GM12878 (cell line): ENCODE data around the gene IKZF1. TPM values are rescaled to one million over a fixed set of nuclear protein-coding genes. Genes with fewer than 3 reads are reported as not detected.

ENCODE experiments used
- ATAC-seq: fragments of 200-7000 bp; cut with Tn5 transposase; 3 replicates; pipeline ENCODE4 v1.9.1; 2020; ENCODE audit warnings: mild to moderate bottlenecking, moderate library complexity
- BruUV-seq: library from RNA; stranded (reverse); fragments of 400-500 nt; replicated peaks from 2 replicates; lab custom pipeline; 2021; lab: Mats Ljungman, UMichigan
- CTCF ChIA-PET: fragments of 300-600 bp; sonication (Branson Sonifier 250); formaldehyde crosslinking; extraction: SDS; loops from one replicate; lab custom pipeline; 2021; ENCODE audit warnings: inconsistent platforms; lab: Yijun Ruan, JAX
- POLR2A ChIA-PET: fragments of 350-600 bp; formaldehyde crosslinking; extraction: SDS; loops from one replicate; lab custom pipeline; 2021; ENCODE audit warnings: inconsistent platforms; lab: Charles Lee
- RAD21 ChIA-PET: fragments of 300-600 bp; sonication (Branson Sonifier 250); formaldehyde crosslinking; loops from one replicate; lab custom pipeline; 2023; ENCODE audit warnings: antibody characterized with exemption; ENCODE audit not compliant: unreplicated experiment; lab: Charles Lee
- SMC1A ChIA-PET: fragments of 300-600 bp; sonication (Branson Sonifier 250); formaldehyde crosslinking; loops from one replicate; lab custom pipeline; 2023; ENCODE audit not compliant: unreplicated experiment, uncharacterized antibody; lab: Charles Lee
- DNase-seq: peaks from one replicate; pipeline ENCODE4 v3.0.0-alpha.2; 2011; ENCODE audit warnings: low read depth, low spot score
- FAIRE-seq: peaks from 3 replicates; lab custom pipeline; 2011; peaks lifted over from hg19 to GRCh38; lab: Jason Lieb, UNC
- H2AFZ ChIP-seq: 2 replicates; pipeline ENCODE4 v1.6.0; 2011; ENCODE audit warnings: low read depth, low read length, control low read depth; ENCODE audit not compliant: control insufficient read depth
- H3K27ac ChIP-seq: 2 replicates; pipeline ENCODE4 v1.5.1; 2011; ENCODE audit warnings: control low read depth; ENCODE audit not compliant: control insufficient read depth, insufficient read depth
- H3K27me3 ChIP-seq, 2 experiments: replicated peaks in 1 of 2; 2 replicates each; pipeline versions ENCODE4 v1.6.0 to v1.6.1; 2011; ENCODE audit warnings: low read length in 1 of 2; ENCODE audit not compliant: control insufficient read depth in 2 of 2, insufficient read depth in 2 of 2
- H3K36me3 ChIP-seq, 2 experiments: 2 replicates each; pipeline ENCODE4 v1.5.1; 2011; ENCODE audit warnings: low read length in 1 of 2; ENCODE audit not compliant: control insufficient read depth in 2 of 2, insufficient read depth in 2 of 2
- H3K4me1 ChIP-seq: 2 replicates; pipeline ENCODE4 v1.6.1; 2011; ENCODE audit warnings: mild to moderate bottlenecking, low read length, moderate library complexity, mixed read lengths; ENCODE audit not compliant: control insufficient read depth, insufficient read depth
- H3K4me2 ChIP-seq: 2 replicates; pipeline ENCODE4 v1.6.0; 2011; ENCODE audit warnings: control low read depth; ENCODE audit not compliant: control insufficient read depth, insufficient read depth
- H3K4me3 ChIP-seq: fragments of 200-600 bp; sonication (generic); 2 replicates; pipeline ENCODE4 v1.5.1; 2016
- H3K79me2 ChIP-seq: 2 replicates; pipeline ENCODE4 v1.6.0; 2011; ENCODE audit warnings: low read length; ENCODE audit not compliant: control insufficient read depth, insufficient read depth
- H3K9ac ChIP-seq: 2 replicates; pipeline ENCODE4 v1.8.0; 2011; ENCODE audit warnings: low read length, control low read depth, mixed read lengths; ENCODE audit not compliant: control insufficient read depth, insufficient read depth
- H3K9me3 ChIP-seq: replicated peaks from 3 replicates; pipeline ENCODE4 v1.5.1; 2011; ENCODE audit warnings: mild to moderate bottlenecking, low read length; ENCODE audit not compliant: control insufficient read depth, insufficient read depth
- H4K20me1 ChIP-seq: 2 replicates; pipeline ENCODE4 v1.6.0; 2011; ENCODE audit not compliant: control insufficient read depth, insufficient read depth
- ATF2 ChIP-seq: IDR thresholded peaks from 2 replicates; pipeline ENCODE4 v1.6.1; 2012; ENCODE audit warnings: low read length, inconsistent platforms
- ATF7 ChIP-seq: fragments of 450-650 bp; IDR thresholded peaks from 2 replicates; pipeline ENCODE4 v1.6.1; 2016; ENCODE audit warnings: low read depth, mild to moderate bottlenecking
- DPF2 ChIP-seq: fragments of 450-650 bp; IDR thresholded peaks from 2 replicates; pipeline ENCODE4 v1.6.1; 2017; ENCODE audit warnings: mild to moderate bottlenecking
- ETV6 ChIP-seq, 2 experiments: fragments of 450-650 bp in 1 of 2; IDR thresholded peaks in 1 of 2; conservative IDR thresholded peaks in 1 of 2; 2 replicates each; pipeline ENCODE4 v1.6.1; 2014; ENCODE audit warnings: antibody characterized with exemption in 1 of 2, borderline replicate concordance in 1 of 2, low read depth in 1 of 2, mild to moderate bottlenecking in 1 of 2, moderate library complexity in 1 of 2
- JUNB ChIP-seq: IDR thresholded peaks from 2 replicates; pipeline ENCODE4 v1.6.1; 2016; ENCODE audit warnings: antibody characterized with exemption, mild to moderate bottlenecking
- KDM1A ChIP-seq: fragments of 200-600 bp; sonication (generic); IDR thresholded peaks from 2 replicates; pipeline ENCODE4 v1.6.1; 2016; ENCODE audit warnings: borderline replicate concordance
- KLF5 ChIP-seq: fragments of 450-650 bp; IDR thresholded peaks from 2 replicates; pipeline ENCODE4 v1.6.1; 2014; ENCODE audit warnings: mild to moderate bottlenecking; ENCODE audit not compliant: partially characterized antibody
- MXI1 ChIP-seq: fragments of 150-350 bp; IDR thresholded peaks from 2 replicates; pipeline ENCODE4 v1.6.1; 2011; ENCODE audit warnings: low read depth, mild to moderate bottlenecking, inconsistent platforms, low read length, improper control_type of control experiment
- NFIC ChIP-seq: IDR thresholded peaks from 2 replicates; pipeline ENCODE4 v1.6.1; 2012; ENCODE audit warnings: low read depth, mild to moderate bottlenecking, inconsistent platforms, low read length, moderate library complexity
- NFXL1 ChIP-seq: fragments of 450-650 bp; IDR thresholded peaks from 2 replicates; pipeline ENCODE4 v1.6.1; 2017; ENCODE audit warnings: antibody characterized with exemption, mild to moderate bottlenecking, borderline replicate concordance
- NR2F1 ChIP-seq: fragments of 450-650 bp; conservative IDR thresholded peaks from 2 replicates; pipeline ENCODE4 v1.6.1; 2017; ENCODE audit warnings: mild to moderate bottlenecking
- POLR2A ChIP-seq: IDR thresholded peaks from 2 replicates; pipeline ENCODE4 v1.6.1; 2011; ENCODE audit warnings: low read depth, mild to moderate bottlenecking, low read length
- PRDM15 ChIP-seq: fragments of 450-650 bp; formaldehyde crosslinking; IDR thresholded peaks from 2 replicates; pipeline ENCODE4 v1.4.0; 2020; ENCODE audit warnings: mild to moderate bottlenecking, moderate library complexity
- RBBP5 ChIP-seq: fragments of 200-600 bp; sonication (generic); conservative IDR thresholded peaks from 2 replicates; pipeline ENCODE4 v1.6.1; 2016
- SMARCA5 ChIP-seq: fragments of 450-650 bp; IDR thresholded peaks from 2 replicates; pipeline ENCODE4 v1.6.1; 2017; ENCODE audit warnings: mild to moderate bottlenecking
- SREBF2 ChIP-seq: IDR thresholded peaks from 2 replicates; pipeline ENCODE4 v1.6.1; 2012; ENCODE audit warnings: mild to moderate bottlenecking, low read length
- SUZ12 ChIP-seq: fragments of 200-600 bp; sonication (generic); IDR thresholded peaks from one replicate; pipeline ENCODE4 v1.6.1; 2018; ENCODE audit warnings: antibody characterized with exemption, mild to moderate bottlenecking; ENCODE audit not compliant: unreplicated experiment
- WGBS: methylation state at CpG from one replicate; pipeline ENCODE4 v1.1.6; 2016; ENCODE audit warnings: low lambda C conversion rate; ENCODE audit not compliant: insufficient replicate concordance, insufficient coverage; ENCODE audit errors: missing lambda C conversion rate; 5-methylcytosine and 5-hydroxymethylcytosine counted together
- in situ Hi-C: fragments of 300-500 bp; cut with MboI; formaldehyde crosslinking; loops from 9 replicates; pipeline ENCODE4 v1.14.3; 2018; ENCODE audit warnings: mixed read lengths
- intact Hi-C: fragments of 100-400 bp; cut with micrococcal nuclease; formaldehyde crosslinking; loops from one replicate; pipeline ENCODE4 v1.14.2; 2022; ENCODE audit not compliant: unreplicated experiment
- polyA plus RNA-seq, 11 experiments: library from polyadenylated mRNA; depleted of rRNA in 4 of 11; unstranded in 6 of 11; stranded (reverse) in 5 of 11; fragments of >200 nt; fragmentation: Nextera tagmentation in 4 of 11; fragmentation: Illumina TruSeq in 1 of 11; extraction: Ambion mirVana in 4 of 11; extraction: Trizol in 1 of 11; gene quantifications; 1 replicate in 1 of 11; 2 replicates in 10 of 11; pipeline versions ENCODE4 v1.2.1 to v1.2.3, GENCODE V29; 2011 to 2016; ENCODE audit warnings: inconsistent platforms in 2 of 11, missing spikeins in 2 of 11, low read depth in 1 of 11
- total RNA-seq, 4 experiments: library from RNA; depleted of rRNA in 3 of 4; stranded (reverse); fragments of >200 nt in 3 of 4; fragmentation: Illumina TruSeq in 1 of 4; extraction: Trizol in 1 of 4; gene quantifications; 2 replicates each; pipeline versions ENCODE4 v1.2.1 to v1.2.3, GENCODE V29; 2013 to 2021

Gene IKZF1
- total and polyA plus RNA-seq, 10 of the 15 experiments (the other 5 are each of a cell fraction or from before 2014, with no cell fraction given) = 27.2 to 125 (median 71.6) TPM

GRCh38 chr7:50349963-50350944 lies 45.7 kb downstream of the IKZF1 start:
- Histone ChIP-seq H3K9ac (peak overlapping the region; percentile 22), H4K20me1 (no peaks in the 10 kb centered on the region), H3K4me1 (peaks cover 31% of the 10 kb centered on the region), H3K4me3 (no peak overlapping the region), H2AFZ (peak overlapping the region; percentile 5; the same call in 1 of the 2 replicates), H3K36me3 (peaks cover 0 to 30% of the 10 kb centered on the region in 2 experiments), H3K27me3 (no peaks in the 10 kb centered on the region), H3K4me2 (peak overlapping the region; percentile 75), H3K27ac (peak overlapping the region; percentile 86), H3K79me2 (peaks cover 20% of the 10 kb centered on the region), H3K9me3 (no peaks in the 10 kb centered on the region)
- ATAC-seq = peak; percentile 90
- ChIA-PET CTCF (interaction anchor here (0.6 to 9.0 kb wide), 15 partner anchors 8 to 208 kb away, joined by 3 to 50 read pairs (median 4); no protein-coding TSS in a partner anchor), POLR2A (interaction anchor here (0.7 to 2.4 kb wide), 11 partner anchors 8 to 76 kb away, joined by 3 to 10 read pairs (median 4); partner anchors contain the start of gene IKZF1), SMC1A (interaction anchor here (0.7 to 7.0 kb wide), 27 partner anchors 11 to 203 kb away, joined by 3 to 80 read pairs (median 5); partner anchors contain the start of gene IKZF1), RAD21 (interaction anchor here (0.7 to 4.8 kb wide), 20 partner anchors 11 to 206 kb away, joined by 3 to 42 read pairs (median 5); partner anchors contain the start of gene IKZF1)
- BruUV-seq = no TSS peak
- in situ Hi-C loops = no loop called here
- intact Hi-C loops = loop anchor here (1.0 kb wide), 1 partner anchor 83 kb away; no protein-coding TSS in a partner anchor
- 14% methylated on average over 18 of the region's 18 CpGs for WGBS
- DNase-seq = peak; percentile 84
- FAIRE-seq = peak; percentile 85
- TF ChIP-seq DPF2 (peak; percentile 81), JUNB (peak; percentile 95), ETV6 (conservative IDR thresholded peaks at IDR 0.05 in 1 of 2, IDR thresholded peaks at IDR 0.05 in 1 of 2; ENCODE audit: borderline replicate concordance in 1 of 2, low read depth in 1 of 2) (peak in 1 of 2 experiments; percentile 52; a peak in 1 of 4 replicates), ATF2 (peak; percentile 88), KLF5 (peak; percentile 69), PRDM15 (no peak), SREBF2 (no peak), NFXL1 (no peak), NR2F1 (peak; percentile 78), NFIC (peak; percentile 92), POLR2A (peak; percentile 44; the same call in 1 of the 2 replicates), RBBP5 (no peak), KDM1A (no peak), SMARCA5 (0 out of 2 replicates have a peak, but pooled peaks have one; percentile 10), SUZ12 (no peak), ATF7 (0 out of 2 replicates have a peak, but pooled peaks have one; percentile 38), MXI1 (no peak)
